ENCODE data around the gene ETV6.

- no peak for TF ChIP-seq CTCF (IDR thresholded peaks at IDR 0.05; ENCODE audit: borderline replicate concordance, extremely low read depth, low read length, poor library complexity, severe bottlenecking)
- no peak for TF ChIP-seq EZH2 (IDR thresholded peaks at IDR 0.05; ENCODE audit: borderline replicate concordance, low read depth, low read length, severe bottlenecking)
Observed at GRCh38 chr12:11694528-11694927, 45.1 kb downstream of the ETV6 start.
